GM19372 (cell line): ENCODE results near the gene AGFG2.
"Not testable (repeated sequence)": the region's sequence is repeated elsewhere in the genome, so short reads cannot be mapped to it uniquely, and the experiment has no call there.

Experiments used
- ATAC-seq: cut with Tn5 transposase; IDR thresholded peaks from one replicate; pipeline ENCODE4 v1.9.1; 2021; ENCODE audit warnings: mild to moderate bottlenecking, low read depth, moderate library complexity; ENCODE audit not compliant: unreplicated experiment

Gene AGFG2

DNA sequence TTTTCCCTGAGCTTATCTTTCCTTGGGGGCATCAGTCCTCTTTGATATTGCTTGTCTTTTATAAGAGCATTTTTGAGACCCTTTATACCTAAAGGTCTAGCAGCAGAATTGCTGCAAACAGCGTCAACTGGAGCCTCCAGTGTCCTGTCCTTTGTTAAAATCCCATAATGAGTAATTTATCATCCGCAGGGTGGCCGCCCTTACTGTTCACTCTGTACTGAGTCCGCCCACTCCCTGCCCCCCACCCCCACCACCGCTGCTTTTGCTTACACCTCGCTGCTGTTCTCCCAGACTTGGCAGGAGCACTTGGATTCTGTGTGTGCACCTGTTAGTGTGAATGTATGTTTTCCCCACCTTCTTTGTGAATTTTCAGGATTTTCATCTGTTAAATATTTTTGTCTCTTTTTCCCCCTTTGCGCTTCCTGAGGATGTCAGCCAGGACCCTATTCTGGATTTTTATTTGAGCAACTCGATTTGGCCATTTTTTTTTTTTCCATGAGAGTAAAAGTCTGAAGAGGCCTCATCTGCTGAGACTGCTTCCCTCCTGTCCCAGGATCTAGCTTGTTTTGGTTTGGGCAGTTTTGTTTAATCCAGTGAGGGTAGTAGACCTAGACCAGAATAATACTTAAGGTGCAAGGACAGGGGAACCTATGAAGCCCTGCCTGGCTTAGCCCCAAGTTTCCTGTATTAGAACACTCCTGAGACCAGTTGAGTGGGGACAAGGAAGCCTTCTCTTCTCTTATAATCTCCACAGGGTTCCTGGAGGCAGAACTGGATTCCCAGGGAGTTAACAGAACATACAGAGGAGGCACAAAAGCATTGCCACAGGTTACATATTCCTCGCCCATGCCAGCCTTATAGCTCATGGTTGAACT, 8.2 kb downstream of the AGFG2 start:
- ATAC-seq = no peak

DNA sequence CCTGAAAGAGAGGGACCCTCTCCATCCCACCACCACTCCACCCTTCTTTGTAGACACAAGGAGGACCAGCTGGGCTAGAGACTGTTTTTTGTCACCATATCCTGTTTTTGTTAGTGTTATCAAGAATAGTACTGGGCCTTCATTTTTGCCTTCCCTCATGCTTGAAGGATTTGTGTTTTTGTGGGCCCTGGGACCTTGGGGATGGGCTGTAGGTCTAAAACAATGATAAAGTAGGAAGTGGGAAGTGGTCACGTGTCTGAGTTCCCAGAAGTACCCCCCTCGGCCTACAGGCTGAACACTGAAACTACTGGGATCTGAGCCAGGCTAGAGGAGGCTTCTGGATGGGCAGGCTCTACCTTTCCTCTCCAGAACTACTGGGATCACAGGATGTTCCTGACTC, 8.9 kb downstream of the AGFG2 start:
- no peak for ATAC-seq

- ATAC-seq = not testable (repeated sequence)
Measured at GRCh38 chr7:100548446-100548845, 9.4 kb downstream of the AGFG2 start.

- no peak for ATAC-seq
Measured at GRCh38 chr7:100552532-100552931, 13.5 kb downstream of the AGFG2 start.

DNA sequence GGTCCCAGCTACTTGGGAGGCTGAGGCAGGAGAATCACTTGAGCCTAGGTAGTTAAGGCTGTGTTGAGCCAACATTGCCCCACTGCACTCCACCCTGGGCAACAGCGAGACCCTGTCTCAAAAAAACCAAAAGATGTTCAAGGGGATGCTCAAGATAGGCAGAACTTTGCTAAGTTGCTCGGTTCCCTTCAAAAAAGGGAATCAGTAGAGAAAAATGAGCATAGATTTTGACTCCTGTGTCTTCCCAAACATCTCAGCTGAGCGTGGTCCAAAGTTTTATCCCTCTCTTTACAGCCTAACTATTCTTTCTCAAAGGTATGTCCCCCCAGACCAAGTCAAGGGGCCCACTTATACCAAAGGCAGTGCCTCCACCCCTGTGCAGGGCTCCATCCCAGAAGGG, 14.0 kb downstream of the AGFG2 start:
- ATAC-seq = no peak

DNA sequence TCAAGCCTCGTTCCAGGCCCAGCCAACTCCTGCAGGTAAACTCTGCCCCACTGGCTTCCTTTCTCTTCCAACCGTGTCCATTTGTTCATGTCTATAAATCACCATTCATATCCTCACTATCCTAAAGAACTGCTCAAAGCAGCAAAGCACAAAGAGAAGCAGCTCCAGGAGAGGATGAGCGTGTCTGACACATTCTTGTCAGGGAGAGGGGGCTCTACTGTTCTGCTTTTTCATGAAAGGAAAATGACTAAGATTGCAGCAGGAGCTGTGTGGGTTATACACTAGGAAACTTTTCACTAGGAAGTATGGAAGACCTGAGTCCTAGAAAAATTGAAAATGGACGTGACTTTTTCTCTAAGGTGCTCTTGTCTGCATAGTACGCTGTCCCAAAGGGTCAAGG, 16.7 kb downstream of the AGFG2 start:
- no peak for ATAC-seq

DNA sequence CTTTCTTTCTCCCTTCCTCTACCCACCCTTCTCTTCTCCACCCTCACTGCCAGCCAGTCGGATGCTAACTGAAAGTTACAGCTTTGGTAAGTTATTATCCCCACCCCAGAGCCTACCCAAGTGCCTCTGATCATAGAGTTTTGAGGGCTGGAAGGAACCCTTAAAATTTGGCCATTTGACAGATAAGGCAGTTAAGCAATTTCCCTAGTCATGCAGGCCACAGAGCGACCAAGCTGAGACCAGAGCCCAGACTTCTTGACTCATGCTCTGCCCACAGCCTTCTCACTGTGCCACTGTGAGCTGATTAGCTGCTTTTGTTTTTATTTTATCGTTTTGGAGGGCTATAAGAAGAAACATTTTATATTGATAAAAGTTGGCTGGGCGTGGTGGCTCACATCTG, 17.5 kb downstream of the AGFG2 start:
- no peak for ATAC-seq

DNA sequence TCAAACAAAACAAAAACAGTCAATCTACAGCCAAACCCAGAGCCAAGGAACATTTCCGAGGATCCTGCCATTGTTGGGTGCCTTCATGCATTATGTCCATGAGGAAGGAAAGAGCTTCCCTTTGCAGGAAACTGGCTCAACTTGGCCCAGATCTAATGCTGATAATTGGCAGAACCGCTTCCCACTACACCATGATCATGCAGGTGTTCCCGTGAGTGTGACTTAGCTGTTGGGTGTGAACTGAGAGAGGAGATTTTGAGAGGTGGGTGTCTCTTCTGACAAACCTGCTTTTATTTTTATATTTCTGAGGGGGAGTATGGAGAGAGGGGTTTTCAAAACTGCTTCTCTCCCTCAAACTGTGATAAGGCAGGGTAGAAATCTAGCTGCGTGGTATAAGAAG, 20.1 kb downstream of the AGFG2 start:
- no peak for ATAC-seq

GRCh38 chr7:100561491-100562194, 22.6 kb downstream of the AGFG2 start:
- ATAC-seq = no peak

DNA sequence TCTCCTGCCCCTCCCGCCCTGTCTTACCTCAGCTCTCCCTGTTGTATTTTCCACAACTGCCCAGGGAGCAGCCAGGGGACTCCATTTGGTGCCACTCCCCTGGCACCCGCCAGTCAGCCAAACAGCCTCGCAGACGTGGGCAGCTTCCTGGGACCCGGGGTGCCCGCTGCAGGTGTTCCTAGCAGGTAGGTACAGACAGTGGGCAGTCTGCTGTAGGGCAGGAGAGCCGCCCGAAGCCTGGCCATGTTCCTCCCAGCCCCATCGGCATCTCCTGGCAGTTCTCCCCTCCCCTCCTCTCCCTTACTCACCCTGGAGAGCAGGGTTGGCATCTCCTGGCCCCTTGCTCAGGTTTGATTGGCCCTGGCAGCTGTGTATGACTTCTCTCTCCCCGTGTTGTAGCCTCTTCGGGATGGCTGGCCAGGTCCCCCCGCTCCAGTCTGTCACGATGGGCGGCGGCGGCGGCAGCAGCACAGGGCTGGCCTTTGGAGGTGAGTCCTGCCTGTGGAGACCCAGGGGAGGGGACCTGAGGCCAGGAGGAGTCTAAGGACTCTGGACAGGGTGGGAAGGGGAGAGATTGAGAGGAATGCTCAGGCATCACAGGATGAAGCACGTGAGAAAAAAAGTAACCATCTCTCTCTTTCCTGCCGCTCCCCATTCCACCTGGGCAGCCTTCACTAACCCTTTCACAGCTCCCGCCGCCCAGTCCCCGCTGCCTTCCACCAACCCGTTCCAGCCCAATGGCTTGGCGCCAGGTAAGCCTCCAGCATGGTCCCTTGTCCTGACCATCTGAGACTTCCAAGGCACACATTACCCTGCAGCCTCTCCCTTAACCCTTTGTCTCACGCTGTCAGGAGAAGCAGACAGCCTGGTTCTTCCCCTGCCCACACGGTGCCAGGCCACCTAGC, 23.4 kb downstream of the AGFG2 start:
- ATAC-seq = no peak

DNA sequence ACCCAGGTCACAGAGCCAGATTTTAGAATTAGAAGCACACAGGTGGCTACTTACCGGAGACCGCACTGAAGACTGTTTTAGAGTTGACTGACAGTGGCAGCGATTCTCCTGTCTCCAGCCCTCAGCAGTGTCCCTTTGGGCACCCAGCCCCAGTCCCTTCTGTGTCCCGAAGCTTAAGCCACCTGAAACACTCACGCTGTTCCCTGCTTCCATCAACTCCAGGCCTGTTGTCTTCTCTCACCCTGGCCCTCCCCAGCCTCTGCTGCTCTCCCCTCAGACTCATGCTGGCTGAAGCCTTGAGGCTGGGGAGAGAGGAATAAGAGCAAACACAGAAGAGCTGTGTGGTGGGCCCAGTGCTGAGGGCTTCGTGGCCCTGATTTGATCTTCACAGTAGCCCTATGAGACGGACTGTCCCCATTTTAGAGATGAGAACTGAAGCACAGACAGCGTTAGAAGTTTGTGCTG, 24.1 kb downstream of the AGFG2 start:
- no peak for ATAC-seq

GRCh38 chr7:100563809-100564400, 24.9 kb downstream of the AGFG2 start:
- no peak for ATAC-seq

DNA sequence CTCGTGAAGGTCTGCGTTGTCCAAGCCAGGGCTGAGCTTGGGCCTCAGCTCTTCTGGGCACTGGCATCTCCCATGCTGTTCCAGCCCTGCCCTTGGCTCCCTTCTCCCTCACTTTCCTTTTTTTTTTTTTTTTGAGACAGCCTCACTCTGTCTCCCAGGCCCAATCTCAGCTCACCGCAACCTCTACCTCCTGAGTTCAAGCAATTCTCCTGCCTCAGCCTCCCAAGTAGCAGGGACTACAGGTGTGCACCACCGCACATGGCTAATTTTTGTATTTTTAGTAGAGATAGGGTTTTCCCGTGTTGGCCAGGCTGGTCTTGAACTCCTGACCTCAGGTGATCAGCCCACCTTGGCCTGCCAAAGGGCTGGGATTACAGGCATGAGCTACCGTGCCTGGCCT, 25.4 kb downstream of the AGFG2 start:
- not testable (repeated sequence) for ATAC-seq

GRCh38 chr7:100565133-100565571, 26.1 kb downstream of the AGFG2 start:
- ATAC-seq = no peak

DNA sequence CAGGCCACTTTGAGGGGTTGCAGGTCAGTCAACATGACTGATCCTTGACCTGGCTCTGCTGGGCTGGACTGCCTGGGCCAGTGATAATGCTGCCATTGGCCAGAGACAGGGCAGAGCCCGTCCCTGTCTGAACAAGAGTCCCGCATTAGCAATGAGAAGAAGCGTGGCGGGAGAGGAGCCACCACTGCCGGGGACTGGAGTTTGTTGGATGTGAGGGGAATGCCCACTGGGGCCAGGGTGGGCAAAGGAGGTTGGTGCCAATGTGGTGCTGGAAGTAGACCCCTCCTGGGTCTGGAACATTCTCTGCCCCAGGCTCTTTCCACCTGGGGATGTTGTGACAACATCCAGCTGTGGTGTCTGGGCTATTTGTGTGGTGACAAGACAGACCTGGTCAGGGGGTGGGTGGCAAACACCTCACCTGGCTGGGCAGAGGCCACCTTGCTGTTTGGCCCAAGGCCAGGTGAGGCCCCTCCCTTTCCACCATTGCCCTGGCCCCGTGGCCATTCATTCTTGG, 27.1 kb downstream of the AGFG2 start:
- no peak for ATAC-seq

GRCh38 chr7:100567031-100567730, 28.2 kb downstream of the AGFG2 start:
- no peak for ATAC-seq

- no peak for ATAC-seq
Measured at GRCh38 chr7:100567751-100568175, 28.8 kb downstream of the AGFG2 start.

DNA sequence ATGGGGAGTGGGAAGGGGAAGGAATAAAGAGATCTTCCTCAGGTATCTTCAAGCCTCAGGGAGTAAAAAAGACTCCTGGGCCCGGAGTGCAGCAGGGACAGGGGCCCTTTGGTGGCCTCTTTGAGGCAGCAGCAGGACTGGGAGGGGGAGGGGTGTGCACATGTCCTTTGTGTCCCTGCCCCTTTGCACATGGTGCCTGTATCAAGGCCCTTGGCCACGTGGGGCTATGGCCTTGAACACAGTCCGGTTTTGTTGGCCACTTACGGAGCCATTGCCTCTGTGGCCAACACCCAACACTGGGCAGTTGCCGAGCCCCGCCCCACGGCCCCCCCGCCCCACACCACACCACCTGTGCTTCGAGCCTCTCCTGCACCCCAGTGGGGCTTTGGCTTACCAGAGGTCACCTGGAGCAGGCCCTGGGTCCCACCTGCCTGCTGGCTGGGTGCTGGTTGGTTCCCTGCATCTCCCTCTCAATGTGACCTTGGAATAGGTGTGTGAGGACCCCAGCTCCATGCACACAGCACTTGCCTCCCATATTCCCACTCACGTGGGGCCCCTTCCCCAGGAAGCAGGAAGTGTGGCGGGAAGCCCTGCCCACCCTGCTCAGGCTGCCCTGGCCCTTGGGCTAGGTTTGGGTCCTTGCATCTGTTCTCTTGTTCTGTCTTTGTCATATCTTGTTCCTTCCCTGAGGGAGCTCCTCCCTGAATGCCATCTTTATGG, 29.3 kb downstream of the AGFG2 start:
- no peak for ATAC-seq
